8988T (cell line): ENCODE data around the gene GZF1.
A peak's percentile ranks its signal among the peaks of the same experiment; 100 is the strongest.

Experiments
- DNase-seq: peaks from one replicate; pipeline ENCODE4 v3.0.0; 2011

Gene GZF1

DNA sequence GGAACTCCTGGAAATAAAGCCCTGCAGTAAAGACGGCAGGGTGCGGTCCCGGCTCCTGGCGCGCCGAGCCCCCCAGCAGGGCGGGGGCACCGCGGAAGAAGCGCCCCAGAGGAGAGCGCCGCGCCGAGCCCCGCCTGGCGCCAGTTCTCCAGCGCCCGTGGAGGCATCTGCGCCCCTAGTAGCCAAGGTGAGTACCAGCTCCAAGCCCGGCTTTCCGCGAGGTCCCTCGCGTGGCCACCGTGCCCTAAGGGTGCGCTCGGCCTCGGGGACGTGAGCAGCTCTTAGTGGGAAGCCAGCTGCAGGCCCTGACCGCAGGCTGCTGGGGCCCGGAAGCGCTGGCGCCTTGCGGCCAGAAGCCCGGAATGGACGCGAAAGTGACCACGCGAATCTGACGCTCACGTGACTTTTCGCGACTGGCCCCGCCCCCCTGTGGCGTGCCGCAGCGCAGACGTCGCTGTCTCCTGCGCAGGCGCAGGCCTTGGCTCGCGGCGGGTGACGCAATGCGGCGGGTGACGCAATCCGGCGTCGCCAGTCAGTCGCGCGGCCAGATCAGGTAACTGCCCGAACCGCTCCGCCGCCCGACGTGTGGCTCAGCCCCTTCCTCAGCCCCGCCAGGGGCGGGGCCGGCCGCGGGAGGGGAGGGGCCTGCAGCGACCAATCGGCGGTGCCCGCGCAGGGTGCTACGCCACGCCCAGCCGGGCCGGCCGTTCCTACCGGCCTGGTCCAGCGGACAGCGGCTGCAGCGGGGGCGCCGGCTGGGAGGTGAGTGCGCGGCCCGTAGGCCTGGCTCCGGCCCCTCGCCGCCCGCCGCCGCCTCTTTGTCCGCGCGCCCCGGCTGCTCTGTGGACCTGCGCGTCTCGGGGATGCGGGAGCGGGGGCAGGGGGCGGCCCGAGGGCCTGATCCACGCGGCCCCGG is at the start of gene GZF1:
GZF1 (plus strand) TSS at position 707 of the 916 bp plus-strand sequence. CDS start 2,202 bp downstream, outside the sequence.
- peak; percentile 93 for DNase-seq

DNA sequence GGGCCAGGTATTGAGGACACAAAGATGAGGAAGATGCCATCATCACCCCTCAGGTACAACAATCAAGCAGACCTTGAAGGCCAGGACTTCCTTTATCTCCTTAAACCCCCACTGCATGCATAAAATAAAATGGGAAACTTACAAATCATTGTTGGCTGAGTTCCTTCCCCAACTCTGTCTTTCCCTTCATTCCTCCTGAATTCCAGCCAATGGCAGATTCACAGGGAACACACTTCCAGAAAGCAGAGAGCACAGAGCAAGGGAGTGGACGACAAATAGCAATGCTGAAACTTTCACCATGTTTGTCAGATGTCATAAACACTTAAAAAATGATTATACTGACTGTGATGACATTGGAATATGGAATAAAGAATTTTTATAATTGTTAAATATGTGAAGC is 48.7 kb upstream of the GZF1 start:
- DNase-seq, result no peak

DNA sequence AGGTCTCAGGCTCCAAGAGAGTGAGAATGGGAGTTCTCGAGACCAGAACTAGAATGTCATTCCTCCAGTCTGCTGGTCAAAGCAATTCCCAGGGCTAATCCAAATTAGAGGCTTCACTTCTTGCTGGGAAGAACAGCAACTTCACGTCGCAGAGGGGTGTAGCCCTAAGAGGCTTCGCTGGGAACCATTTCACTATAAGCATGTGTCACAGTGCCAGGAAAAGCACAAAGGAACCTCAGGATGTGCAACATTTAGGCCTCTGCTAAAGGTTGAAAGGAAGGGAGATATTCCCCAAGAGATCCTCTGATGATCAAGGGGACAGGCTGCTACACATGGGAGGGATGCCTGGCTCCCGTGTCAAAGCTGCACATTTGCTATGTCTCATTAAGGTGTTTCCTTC is 47.3 kb upstream of the GZF1 start:
- no peak for DNase-seq

DNA sequence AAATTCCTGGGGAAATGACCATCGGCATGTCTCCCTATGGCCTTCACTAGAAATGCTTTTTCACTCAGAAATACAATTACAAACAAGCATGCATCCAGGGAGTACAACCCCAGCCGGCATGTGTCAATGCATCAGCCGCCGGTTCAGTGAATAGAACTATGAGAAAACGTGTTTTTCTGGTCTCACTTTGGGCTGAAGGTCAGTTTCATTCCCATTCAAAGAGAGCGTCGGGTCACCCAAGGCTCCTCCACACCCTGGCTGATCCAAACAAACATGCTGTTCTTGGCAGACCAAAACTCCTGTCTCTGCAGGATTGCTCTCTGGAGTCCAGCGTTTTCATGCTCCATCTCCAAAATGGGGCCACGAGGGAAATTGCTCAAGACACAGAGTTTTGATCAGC is 46.9 kb upstream of the GZF1 start:
- no peak for DNase-seq

DNA sequence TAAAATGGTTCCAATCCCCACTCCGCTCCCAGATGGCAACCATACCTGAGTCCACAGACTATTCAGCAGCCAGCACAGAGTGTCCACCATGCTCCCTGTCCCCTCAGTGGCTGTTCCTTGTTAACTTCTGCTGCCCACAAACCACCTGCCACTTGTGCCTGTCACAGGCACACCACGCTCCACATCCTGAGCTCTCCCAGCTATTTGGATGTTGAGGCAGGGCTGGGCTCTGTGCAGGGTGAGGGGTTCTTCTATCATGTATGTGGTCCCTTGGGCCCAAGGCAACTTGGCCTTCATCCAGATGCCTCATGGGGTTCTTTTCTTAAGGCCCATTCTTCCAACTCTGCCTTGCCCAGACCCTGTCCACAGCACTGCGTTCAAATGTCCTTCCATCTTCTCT is 45.4 kb upstream of the GZF1 start:
- no peak for DNase-seq

DNA sequence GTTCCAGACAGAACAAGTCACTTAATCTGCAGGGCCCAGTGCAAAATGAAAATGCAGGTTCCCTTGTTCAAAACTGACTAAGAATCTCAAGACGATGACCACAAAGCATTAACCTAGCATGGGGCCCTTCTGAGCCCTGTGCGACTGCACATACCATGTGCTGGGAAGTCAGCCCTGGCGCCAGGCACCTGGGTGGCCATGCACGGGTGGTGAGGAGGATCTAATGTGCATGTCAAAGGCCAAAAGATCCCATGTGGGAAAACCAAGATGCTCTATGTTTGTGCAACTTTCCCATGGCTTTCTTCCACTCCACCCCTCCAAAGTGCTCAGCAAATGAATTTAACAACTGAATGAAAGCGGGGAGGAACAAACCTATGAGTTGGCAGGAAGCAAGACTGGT is 44.9 kb upstream of the GZF1 start:
- no peak for DNase-seq

DNA sequence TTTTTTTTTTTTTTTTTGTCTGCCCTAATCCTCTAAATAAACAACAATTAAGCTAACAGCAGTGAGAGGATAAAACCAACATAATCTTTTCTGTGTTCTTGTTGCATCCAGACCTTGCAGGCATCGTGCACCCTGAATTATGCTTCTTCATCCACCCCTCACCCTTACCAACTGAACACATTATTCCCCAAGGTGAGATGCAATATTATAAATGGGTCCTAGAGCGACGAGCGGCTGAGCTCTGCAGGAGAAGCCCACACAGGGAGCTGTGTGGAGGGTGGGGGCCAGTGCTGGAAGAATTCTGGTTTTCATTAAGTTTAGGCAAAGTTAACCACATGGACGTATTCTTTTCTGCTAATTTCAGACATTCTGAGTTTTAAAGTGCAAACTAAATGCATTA is 43.6 kb upstream of the GZF1 start:
- no peak for DNase-seq

DNA sequence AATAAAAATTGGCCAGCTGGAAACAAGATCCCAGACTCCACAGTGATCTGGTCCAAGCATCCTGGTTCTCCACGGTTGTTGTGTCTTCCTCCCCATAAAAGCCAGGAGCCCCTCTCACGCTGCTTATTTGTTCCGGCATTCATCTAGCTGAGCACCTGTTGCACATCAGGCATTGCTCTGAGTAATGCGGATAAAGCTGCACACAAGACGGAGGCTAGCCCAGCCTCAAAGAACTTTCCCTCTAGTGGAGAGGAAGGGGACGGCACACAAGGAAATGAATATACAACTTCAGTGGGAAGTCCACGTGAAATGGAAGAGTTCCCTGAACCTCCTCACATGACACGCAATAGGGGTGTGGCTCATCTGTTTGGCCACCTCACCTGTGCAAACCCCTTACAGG is 41.7 kb upstream of the GZF1 start:
- no peak for DNase-seq

DNA sequence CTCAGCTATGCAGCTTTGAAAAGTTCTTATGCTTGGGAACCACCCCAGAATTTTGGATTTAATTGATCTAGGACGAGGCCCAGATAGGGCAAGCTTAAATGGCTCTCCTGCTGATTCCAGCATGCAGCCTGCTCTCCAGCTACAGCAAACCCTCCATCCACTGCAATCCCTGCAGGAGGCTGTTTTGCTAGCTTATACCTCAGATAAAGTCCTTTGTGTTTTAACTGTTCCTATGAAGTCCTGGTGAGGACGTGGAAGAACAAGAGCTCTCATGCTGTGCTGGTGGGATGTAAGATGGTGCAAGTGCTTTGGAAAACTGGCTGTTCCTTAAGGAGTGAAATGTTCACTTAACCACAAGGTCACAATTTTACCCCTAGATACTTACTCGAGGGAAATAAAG is 36.9 kb upstream of the GZF1 start:
- no peak for DNase-seq

DNA sequence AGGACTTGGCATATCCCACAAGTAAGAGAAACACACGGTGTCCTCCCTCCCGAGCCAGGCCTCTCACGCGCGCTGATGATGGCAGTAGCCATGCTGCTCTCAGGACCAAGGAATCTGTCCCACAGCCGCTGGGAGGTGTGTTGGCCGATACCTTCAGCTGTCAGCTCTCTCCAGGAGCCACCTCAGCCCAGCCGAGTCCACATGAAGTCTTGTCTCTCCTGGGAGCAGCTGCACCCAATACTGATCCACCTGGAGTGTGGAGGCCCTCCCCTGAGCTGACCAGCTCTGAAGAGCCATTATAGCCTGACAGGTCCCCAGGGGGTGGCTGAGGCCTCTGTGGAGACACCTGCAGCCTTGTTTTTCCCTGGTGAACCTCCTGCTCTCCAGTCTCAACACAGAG is 35.2 kb upstream of the GZF1 start:
- DNase-seq, result no peak

DNA sequence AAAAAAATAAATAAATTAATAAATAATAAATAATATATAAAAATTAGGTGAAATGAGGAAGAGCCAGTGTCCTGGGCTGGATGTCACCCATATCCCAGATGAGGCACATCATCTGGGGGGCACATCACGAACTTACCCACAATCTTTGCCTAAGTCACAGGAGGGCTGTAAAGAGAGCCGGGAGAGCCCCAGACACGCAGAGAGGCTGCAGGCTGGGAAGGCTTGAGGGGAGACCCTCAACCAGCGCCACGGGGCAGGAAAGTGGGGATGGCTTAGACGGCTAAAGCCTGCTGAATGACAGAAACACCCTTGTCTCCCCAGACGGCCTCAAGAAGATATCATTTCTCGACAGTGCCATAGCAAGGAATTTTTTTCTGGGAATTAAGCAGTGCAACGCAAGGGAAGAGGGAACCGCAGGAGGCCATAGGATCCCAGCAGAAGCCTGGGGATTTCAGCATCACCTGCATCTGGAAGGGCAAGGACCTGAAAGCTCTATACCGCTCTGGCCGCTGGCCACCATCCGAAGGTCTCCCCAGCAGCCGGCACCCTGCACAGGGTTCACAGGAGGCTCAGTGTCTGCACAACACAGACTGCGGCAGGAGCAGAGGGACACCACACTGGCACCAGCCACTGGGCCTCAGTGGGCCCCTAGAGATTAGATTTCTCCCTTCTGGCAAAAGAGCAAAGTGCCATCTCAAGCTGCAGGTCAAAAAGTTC is 34.2 kb upstream of the GZF1 start:
- no peak for DNase-seq

DNA sequence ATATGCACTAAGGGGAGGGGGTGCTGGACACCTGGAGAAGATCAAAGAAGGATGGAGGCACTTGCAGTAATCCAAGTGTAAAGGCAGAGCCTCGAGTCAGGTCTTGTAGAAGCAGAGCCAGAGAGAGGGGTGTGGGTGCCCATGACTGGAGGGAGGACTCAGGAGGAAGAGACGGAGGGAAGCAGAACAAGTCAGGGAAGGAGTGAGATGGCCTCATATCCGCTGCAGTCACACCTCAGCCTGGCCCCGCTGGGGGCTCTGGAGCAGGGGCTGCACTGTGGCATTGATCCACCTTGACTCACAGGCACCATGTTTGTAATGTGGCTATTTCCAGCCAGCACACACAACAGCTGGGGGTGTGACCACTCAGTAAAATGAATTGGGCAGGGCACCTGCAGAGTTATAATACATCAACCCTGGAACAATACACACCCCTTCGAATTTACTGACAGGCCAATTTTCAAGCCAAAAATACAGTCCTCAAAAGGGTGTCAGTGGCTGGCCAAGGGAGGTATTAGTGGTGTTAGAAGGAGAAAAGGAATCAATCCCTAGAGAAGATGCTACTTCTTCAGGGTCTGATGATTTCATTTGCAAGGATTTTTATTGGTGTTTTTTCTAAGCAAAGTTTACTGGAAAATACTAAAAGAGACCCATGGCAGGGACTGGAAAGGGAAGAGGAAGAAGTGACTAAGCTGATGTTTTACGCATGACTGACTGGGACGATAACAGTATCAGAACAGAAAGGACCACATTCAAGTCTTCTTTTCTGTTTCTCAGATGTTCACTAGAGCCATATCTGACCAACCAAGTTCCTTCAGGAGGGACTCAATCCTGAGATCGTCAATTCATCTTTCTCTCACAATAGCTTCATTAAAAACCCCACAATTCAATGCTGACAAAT is 30.3 kb upstream of the GZF1 start:
- no peak for DNase-seq

DNA sequence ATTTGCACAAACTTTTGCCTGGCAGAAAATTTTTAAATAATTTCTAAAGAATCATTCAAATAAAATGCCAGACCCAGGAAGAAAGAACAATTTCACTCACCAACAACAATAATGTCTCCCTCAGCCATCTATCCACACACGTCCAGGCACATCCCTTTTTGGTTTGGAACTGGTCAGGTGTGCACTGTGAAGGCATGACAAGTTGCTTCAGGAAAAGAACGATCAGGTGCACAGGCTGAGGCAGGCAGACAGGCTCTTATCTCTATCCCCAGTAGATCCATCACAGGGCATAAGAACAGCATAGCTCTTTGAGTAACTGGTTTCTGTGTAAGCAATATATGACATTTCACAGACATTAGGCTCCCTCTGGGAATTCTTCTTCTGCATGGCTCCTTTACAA is 29.5 kb upstream of the GZF1 start:
- no peak for DNase-seq

DNA sequence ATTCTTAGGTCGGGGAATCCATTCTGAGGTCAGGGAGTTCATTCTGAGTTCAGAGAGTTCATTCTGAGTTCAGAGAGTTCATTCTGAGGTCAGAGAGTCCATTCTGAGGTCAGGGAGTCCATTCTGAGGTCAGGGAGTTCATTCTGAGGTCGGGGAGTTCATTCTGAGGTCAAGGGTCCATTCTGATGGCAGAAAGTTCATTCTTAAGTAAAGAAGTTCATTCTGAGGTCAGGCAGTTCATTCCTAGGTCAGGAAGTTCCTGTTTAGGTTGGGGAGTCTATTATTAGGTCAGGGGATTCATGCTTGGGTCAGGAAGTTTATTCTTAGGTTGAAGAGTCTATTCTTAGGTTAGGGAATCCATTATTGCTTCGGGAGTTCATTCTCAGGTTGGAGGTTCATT is 27.9 kb upstream of the GZF1 start:
- no peak for DNase-seq

DNA sequence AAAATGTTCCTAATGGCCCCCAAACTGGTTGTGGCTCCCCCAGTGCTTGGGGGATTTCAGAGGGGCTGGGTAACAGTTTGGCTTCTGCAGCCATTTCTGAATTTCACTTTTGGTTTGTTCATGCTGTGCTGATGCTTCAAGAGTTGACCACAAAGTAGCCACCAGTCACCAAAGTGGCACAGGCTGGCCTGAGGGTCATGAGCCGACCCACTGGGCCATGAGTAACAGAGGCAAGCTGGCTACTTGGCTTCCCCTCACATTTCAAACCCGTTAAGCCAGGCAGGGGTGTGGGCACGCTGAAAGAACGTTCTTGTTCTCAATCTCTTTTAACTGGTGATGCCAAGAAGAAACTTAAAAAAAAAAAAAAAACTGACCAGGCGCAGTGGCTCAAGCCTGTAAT is 26.5 kb upstream of the GZF1 start:
- DNase-seq, result no peak

DNA sequence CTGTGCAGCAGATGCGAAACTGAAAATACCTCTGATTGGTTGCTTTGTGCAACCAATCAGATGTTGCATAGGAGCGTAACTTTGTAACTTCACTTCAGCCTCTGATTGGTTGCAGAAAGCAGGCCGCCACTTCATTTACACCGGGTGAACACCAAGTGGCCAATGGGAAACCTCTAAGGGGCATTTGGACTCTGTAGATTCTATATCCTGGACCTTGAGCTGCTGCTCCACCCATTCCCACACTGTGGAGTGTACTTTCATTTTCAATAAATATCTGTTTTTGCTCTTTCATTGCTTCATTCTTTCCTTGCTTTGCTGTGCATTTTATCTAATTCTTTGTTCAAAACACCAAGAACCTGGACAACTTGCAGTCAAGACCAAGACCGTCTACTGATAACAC is 25.5 kb upstream of the GZF1 start:
- no peak for DNase-seq

DNA sequence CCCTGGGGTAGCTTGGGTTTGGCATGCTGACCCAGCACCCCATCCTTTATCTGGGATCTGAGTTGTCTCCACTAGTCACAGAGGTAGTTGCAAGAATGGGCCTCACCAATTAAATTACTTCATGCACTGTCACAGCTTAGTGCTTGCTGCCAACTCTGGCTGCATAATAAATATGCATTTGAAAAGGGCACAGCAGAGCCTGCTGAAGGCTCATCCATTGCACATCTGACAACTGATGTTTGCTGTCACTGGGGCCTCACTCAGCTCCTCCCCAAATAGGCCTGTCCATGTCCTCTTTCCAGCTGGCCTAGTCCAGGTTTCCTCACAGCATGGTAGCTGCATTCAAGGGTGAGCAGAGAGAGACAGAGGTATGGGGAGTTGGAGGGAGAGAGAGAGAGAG is 24.7 kb upstream of the GZF1 start:
- DNase-seq, result no peak

DNA sequence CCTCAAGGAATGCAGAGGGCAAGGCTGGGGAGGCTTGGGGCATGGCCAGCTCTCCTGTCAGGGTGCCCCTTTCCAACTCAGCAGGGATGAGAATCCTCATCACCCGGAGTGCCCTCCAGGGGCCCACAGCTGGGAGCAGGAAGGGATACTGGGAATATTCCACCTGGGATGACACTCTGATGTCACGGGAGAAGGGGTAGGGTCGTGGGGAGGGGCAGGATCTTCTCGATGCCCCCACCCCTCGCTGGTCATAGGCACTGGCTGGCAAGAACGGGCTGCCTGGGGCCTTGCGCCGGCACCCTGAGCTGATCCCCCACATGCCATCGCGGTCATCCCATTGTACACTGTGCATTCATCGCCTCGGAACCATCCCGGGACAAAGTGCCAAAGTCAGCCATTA is 22.0 kb upstream of the GZF1 start:
- no peak for DNase-seq

DNA sequence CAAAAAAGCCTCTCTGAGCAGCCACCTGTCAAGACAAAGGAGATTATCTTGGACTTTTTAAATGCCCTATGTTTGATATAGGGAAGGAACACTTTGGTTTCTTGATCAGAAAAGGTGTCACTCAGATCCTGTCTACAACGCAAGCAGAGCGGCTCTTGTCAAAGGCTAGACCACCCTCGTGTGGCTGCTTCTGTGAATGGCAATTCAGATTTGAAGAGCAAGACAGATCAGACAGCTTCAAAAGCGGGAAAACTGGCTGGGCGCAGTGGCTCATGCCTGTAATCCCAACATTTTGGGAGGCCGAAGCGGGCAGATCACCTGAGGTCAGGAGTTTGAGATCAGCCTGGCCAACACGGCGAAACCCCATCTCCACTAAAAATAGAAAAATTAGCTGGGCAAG is 21.5 kb upstream of the GZF1 start:
- peak; percentile 61 for DNase-seq

DNA sequence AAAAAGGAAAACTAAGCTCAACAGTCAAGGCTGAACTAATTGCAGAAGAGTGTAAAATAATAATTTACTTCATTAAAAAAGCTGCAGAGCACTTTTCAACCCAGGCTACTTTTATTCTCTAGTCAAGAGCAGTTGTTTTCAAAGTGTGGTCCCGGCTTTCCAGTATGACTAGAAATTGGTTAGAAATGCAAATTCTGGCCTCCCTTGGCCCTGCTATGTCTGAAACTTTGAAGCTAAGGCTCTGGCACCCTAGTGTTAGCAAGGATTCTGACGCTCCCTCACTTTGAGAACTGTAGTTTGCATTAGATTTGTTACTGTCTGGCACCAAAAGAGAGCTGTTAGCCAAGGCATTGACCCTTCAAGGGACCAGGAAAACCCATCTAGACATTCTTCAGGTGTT is 20.9 kb upstream of the GZF1 start:
- DNase-seq, result no peak

DNA sequence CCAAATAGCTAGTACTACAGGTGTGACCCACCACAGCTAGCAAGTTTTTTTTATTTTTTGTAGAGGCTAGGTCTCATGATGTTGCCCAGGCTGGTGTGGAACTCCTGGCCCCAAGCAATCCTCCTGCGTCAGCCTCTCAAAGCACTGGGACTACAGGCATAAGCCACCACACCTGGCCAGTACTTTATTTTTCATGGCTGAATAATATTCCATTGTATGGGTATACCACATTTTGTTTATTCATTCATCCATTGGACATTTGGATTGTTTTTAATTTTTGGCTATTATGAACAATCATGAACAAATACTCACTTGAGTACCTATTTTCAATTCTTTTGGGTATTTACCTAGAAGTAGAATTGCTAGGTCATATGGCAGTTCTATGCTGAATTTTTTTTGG is 18.4 kb upstream of the GZF1 start:
- no peak for DNase-seq

DNA sequence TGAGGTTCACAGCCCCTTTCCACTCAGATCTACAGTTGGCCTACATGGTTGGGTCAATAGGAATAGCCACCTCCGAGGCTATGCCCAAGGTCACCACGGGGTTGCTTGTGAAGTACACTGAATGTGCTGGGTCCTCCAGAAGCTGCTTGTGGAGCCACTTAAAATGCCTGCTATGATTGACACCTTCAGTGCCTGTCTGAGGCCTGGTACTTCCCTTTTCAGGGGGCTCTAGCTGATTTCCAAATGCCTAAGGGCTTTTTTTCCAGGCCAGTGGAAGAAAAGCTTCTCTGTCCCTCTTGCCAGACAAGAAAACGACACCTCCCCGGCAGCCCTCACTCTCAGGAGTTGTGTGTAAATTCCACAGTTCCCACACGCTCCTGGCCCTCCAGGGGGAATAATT is 17.6 kb upstream of the GZF1 start:
- DNase-seq, result no peak

DNA sequence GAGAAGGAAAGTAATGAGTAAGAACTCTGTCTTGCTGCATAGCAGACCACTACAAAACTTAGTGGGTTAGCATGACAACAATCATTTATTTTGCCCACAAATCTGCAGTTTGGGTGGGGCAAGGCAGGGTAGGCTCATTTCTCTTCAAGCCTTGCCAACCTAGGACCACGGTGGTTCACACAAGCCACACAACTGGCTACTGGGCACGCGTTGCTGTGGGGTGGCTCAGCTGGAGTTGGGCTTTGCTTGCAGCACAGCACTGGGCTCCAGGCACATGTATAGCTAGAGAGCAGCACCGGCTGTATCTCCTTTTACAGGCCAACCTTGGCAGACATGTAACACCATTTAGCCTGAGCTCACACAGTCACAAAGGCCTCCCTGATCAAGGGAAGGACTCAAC is 16.0 kb upstream of the GZF1 start:
- no peak for DNase-seq

DNA sequence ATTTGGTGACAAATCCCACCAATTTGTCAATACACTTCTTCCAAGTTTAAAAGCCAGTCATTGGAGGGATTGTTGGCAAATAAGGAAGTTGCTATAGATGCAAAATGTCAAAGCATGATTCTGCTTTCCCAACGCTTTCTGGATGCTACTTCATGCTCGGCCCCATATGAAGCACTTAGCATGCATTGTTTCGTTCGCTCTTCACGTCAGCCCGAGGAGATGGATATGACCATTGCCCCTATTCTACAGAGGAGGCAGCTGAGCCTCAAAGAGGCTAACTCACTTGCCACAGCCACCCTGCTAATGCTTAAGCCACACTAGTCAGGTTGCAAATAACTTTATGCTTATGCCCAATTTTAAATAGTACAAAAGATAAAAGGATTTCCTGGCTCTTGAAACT is 14.2 kb upstream of the GZF1 start:
- DNase-seq, result no peak
